ENCODE measurements around the gene CCL17. TPM values are rescaled to one million over a fixed set of nuclear protein-coding genes. Genes with fewer than 3 reads are reported as not detected.

Gene CCL17
- total RNA-seq, 2 experiments from 2014 or later: not detected

GRCh38 chr16:57401943-57402640, 2.5 kb upstream of the CCL17 start:
- H2AFZ ChIP-seq (ENCODE audit: low read length): no peak overlapping the region
- no peaks in the 10 kb centered on the region for H3K79me2 ChIP-seq (ENCODE audit: insufficient read depth, low read depth, low read length)
- H3K27ac ChIP-seq (ENCODE audit: low read depth, low read length, poor library complexity, severe bottlenecking): no peak overlapping the region
- H3K9me3 ChIP-seq (ENCODE audit: low read length): no peaks in the 10 kb centered on the region
- no peaks in the 10 kb centered on the region for H3K9me2 ChIP-seq (ENCODE audit: insufficient read depth, low read length)
- no peak overlapping the region for H3K4me3 ChIP-seq (ENCODE audit: low read depth, low read length, poor library complexity, severe bottlenecking)
- no peak for DNase-seq (ENCODE audit: low spot score)
- intact Hi-C loops (cut with micrococcal nuclease; ENCODE audit: unreplicated experiment): no loop called here
- BruUV-seq (replicated peaks): no TSS peak
- CTCF ChIA-PET (ENCODE audit: unreplicated experiment): no interaction called here
- no peak overlapping the region for H3K4me2 ChIP-seq (ENCODE audit: low read length)
- H3K4me1 ChIP-seq (ENCODE audit: insufficient read depth, low read length, poor library complexity, severe bottlenecking): no peaks in the 10 kb centered on the region
- TF ChIP-seq EZH2phosphoT487 (IDR thresholded peaks at IDR 0.05; ENCODE audit: borderline replicate concordance, low read depth, low read length) (no peak), CTCF (conservative IDR thresholded peaks at IDR 0.05; ENCODE audit: low read length) (no peak)
- no peaks in the 10 kb centered on the region for H4K20me1 ChIP-seq (ENCODE audit: insufficient read depth, low read length)
- no peaks in the 10 kb centered on the region for H3K36me3 ChIP-seq (ENCODE audit: insufficient read depth, low read length)
- POLR2A ChIA-PET: interaction anchor here (0.7 kb wide), 1 partner anchor 251 kb away, joined by 3 read pairs; no protein-coding TSS in a partner anchor

- CTCF ChIA-PET (ENCODE audit: unreplicated experiment): no interaction called here
- H2AFZ ChIP-seq (ENCODE audit: low read length): no peak overlapping the region
- BruUV-seq (replicated peaks): no TSS peak
- H3K79me2 ChIP-seq (ENCODE audit: insufficient read depth, low read depth, low read length): no peaks in the 10 kb centered on the region
- intact Hi-C loops (cut with micrococcal nuclease; ENCODE audit: unreplicated experiment): no loop called here
- no peaks in the 10 kb centered on the region for H3K4me1 ChIP-seq (ENCODE audit: insufficient read depth, low read length, poor library complexity, severe bottlenecking)
- H3K36me3 ChIP-seq (ENCODE audit: insufficient read depth, low read length): no peaks in the 10 kb centered on the region
- TF ChIP-seq CTCF (conservative IDR thresholded peaks at IDR 0.05; ENCODE audit: low read length): no peak
- TF ChIP-seq EZH2phosphoT487 (IDR thresholded peaks at IDR 0.05; ENCODE audit: borderline replicate concordance, low read depth, low read length): no peak
- H4K20me1 ChIP-seq (ENCODE audit: insufficient read depth, low read length): no peaks in the 10 kb centered on the region
- no peak overlapping the region for H3K4me3 ChIP-seq (ENCODE audit: low read depth, low read length, poor library complexity, severe bottlenecking)
- no peaks in the 10 kb centered on the region for H3K9me3 ChIP-seq (ENCODE audit: low read length)
- no peak for DNase-seq (ENCODE audit: low spot score)
- no peaks in the 10 kb centered on the region for H3K9me2 ChIP-seq (ENCODE audit: insufficient read depth, low read length)
- no peak overlapping the region for H3K4me2 ChIP-seq (ENCODE audit: low read length)
- POLR2A ChIA-PET: no interaction called here
- no peak overlapping the region for H3K27ac ChIP-seq (ENCODE audit: low read depth, low read length, poor library complexity, severe bottlenecking)
Measured at GRCh38 chr16:57405097-57405496, 530 bp downstream of the CCL17 start.

- Histone ChIP-seq H3K4me2 (ENCODE audit: low read length) (no peak overlapping the region), H3K36me3 (ENCODE audit: insufficient read depth, low read length) (no peaks in the 10 kb centered on the region), H3K9me3 (ENCODE audit: low read length) (no peaks in the 10 kb centered on the region), H3K4me3 (ENCODE audit: low read depth, low read length, poor library complexity, severe bottlenecking) (no peak overlapping the region), H2AFZ (ENCODE audit: low read length) (no peak overlapping the region), H3K27ac (ENCODE audit: low read depth, low read length, poor library complexity, severe bottlenecking) (no peak overlapping the region), H4K20me1 (ENCODE audit: insufficient read depth, low read length) (no peaks in the 10 kb centered on the region), H3K4me1 (ENCODE audit: insufficient read depth, low read length, poor library complexity, severe bottlenecking) (no peaks in the 10 kb centered on the region), H3K79me2 (ENCODE audit: insufficient read depth, low read depth, low read length) (no peaks in the 10 kb centered on the region), H3K9me2 (ENCODE audit: insufficient read depth, low read length) (no peaks in the 10 kb centered on the region)
- POLR2A ChIA-PET: interaction anchor here (0.6 kb wide), 2 partner anchors 17 to 105 kb away, joined by 3 to 4 read pairs; no protein-coding TSS in a partner anchor
- CTCF ChIA-PET (ENCODE audit: unreplicated experiment): interaction anchor here (0.6 kb wide), 1 partner anchor 50 kb away, joined by 3 read pairs; no protein-coding TSS in a partner anchor
- DNase-seq (ENCODE audit: low spot score): no peak
- TF ChIP-seq CTCF (conservative IDR thresholded peaks at IDR 0.05; ENCODE audit: low read length) (no peak), EZH2phosphoT487 (IDR thresholded peaks at IDR 0.05; ENCODE audit: borderline replicate concordance, low read depth, low read length) (no peak)
- intact Hi-C loops (cut with micrococcal nuclease; ENCODE audit: unreplicated experiment): no loop called here
- BruUV-seq (replicated peaks): no TSS peak
Measured at GRCh38 chr16:57406881-57407280, 2.3 kb downstream of the CCL17 start.

Measured in OCI-LY7 (cell line).